CD8-positive, alpha-beta memory T cell (primary cell): Measurements from ENCODE around the gene SP100. TPM values are rescaled to one million over a fixed set of nuclear protein-coding genes. Genes with fewer than 3 reads are reported as not detected.
A peak's percentile ranks its signal among the peaks of the same experiment; 100 is the strongest.

Experiments
- CTCF ChIA-PET: fragments of 350-600 bp; sonication (Branson Sonifier 250); formaldehyde crosslinking; loops from one replicate; lab custom pipeline; 2021; ENCODE audit warnings: antibody characterized with exemption; lab: Charles Lee
- POLR2A ChIA-PET: fragments of 350-600 bp; sonication (Branson Sonifier 250); formaldehyde crosslinking; loops from one replicate; lab custom pipeline; 2021; ENCODE audit warnings: antibody characterized with exemption; lab: Charles Lee
- DNase-seq, 5 donors: peaks; one replicate each; pipeline versions ENCODE4 v3.0.0 to v3.0.0-alpha.2; 2020 to 2022; ENCODE audit warnings: mixed read lengths in 1 of 5
- H3K27ac ChIP-seq: one replicate; pipeline ENCODE4 v1.7.0; 2013; ENCODE audit warnings: low read depth, mild to moderate bottlenecking, low read length, moderate library complexity
- H3K27me3 ChIP-seq: 2 replicates; pipeline ENCODE4 v1.7.0; 2013; ENCODE audit warnings: low read length, mild to moderate bottlenecking; ENCODE audit not compliant: insufficient read depth, poor library complexity, severe bottlenecking
- H3K36me3 ChIP-seq: 2 replicates; pipeline ENCODE4 v1.7.0; 2013; ENCODE audit warnings: mild to moderate bottlenecking, low read length, moderate library complexity; ENCODE audit not compliant: insufficient read depth
- H3K4me1 ChIP-seq: 2 replicates; pipeline ENCODE4 v1.7.0; 2013; ENCODE audit warnings: mild to moderate bottlenecking, low read length, moderate library complexity; ENCODE audit not compliant: insufficient read depth
- H3K4me3 ChIP-seq: 2 replicates; pipeline ENCODE4 v1.7.0; 2013; ENCODE audit warnings: mild to moderate bottlenecking, low read length
- H3K9me3 ChIP-seq: 2 replicates; pipeline ENCODE4 v1.7.0; 2013; ENCODE audit warnings: mild to moderate bottlenecking, low read length
- H3K27ac Mint-ChIP-seq, 8 donors: one replicate each; pipeline ENCODE4 v1.8.0; 2020 to 2021; ENCODE audit warnings: mixed read lengths in 8 of 8, mild to moderate bottlenecking in 6 of 8, inconsistent platforms in 3 of 8, moderate library complexity in 3 of 8
- H3K27me3 Mint-ChIP-seq, 2 donors: one replicate each; pipeline ENCODE4 v1.8.0; 2020 to 2021; ENCODE audit warnings: mixed read lengths in 2 of 2, mild to moderate bottlenecking in 1 of 2, moderate library complexity in 1 of 2
- H3K36me3 Mint-ChIP-seq, 3 donors: one replicate each; pipeline ENCODE4 v1.8.0; 2020 to 2021; ENCODE audit warnings: mixed read lengths in 3 of 3, inconsistent platforms in 1 of 3, mild to moderate bottlenecking in 1 of 3
- H3K4me1 Mint-ChIP-seq, 3 donors: one replicate each; pipeline ENCODE4 v1.8.0; 2020 to 2021; ENCODE audit warnings: mixed read lengths in 3 of 3, inconsistent platforms in 1 of 3, mild to moderate bottlenecking in 1 of 3
- H3K4me3 Mint-ChIP-seq, 7 donors: one replicate each; pipeline ENCODE4 v1.8.0; 2020 to 2021; ENCODE audit warnings: mixed read lengths in 7 of 7, mild to moderate bottlenecking in 6 of 7, moderate library complexity in 4 of 7, inconsistent platforms in 2 of 7
- H3K9me3 Mint-ChIP-seq, 5 donors: one replicate each; pipeline ENCODE4 v1.8.0; 2020 to 2022; ENCODE audit warnings: mixed read lengths in 5 of 5, mild to moderate bottlenecking in 3 of 5, moderate library complexity in 2 of 5, inconsistent platforms in 1 of 5
- polyA plus RNA-seq: library from polyadenylated mRNA; unstranded; fragments of 300-500 nt; fragmentation: Illumina TruSeq; gene quantifications from one replicate; pipeline ENCODE4 v1.2.3, GENCODE V29; 2021
- total RNA-seq, 2 experiments: library from RNA; stranded (reverse); gene quantifications; one replicate each; pipeline ENCODE4 v1.2.3, GENCODE V29; 2021

Gene SP100
- total and polyA plus RNA-seq, 3 experiments from 2014 or later, result 82.7 to 209 (median 84.4) TPM

GRCh38 chr2:230496891-230497290 lies 80.9 kb downstream of the SP100 start:
- H3K9me3 ChIP-seq, result no peaks in the 10 kb centered on the region
- no peak overlapping the region for H3K4me3 ChIP-seq
- CTCF ChIA-PET, result no interaction called here
- Mint-ChIP-seq H3K4me1 (peaks cover 42 to 58% (median 52%) of the 10 kb centered on the region in 3 donors), H3K27me3 (no peaks in the 10 kb centered on the region), H3K27ac (peak overlapping the region in 7 of 8 donors; percentile 39 to 87 (median 75)), H3K4me3 (peak overlapping the region in 6 of 7 donors; percentile 43 to 76 (median 64)), H3K9me3 (no peaks in the 10 kb centered on the region), H3K36me3 (peaks cover 34 to 82% (median 51%) of the 10 kb centered on the region in 3 donors)
- DNase-seq, result no peak
- H3K27ac ChIP-seq, result no peak overlapping the region
- H3K4me1 ChIP-seq, result peaks cover 18% of the 10 kb centered on the region
- peaks cover 15% of the 10 kb centered on the region for H3K36me3 ChIP-seq
- no peaks in the 10 kb centered on the region for H3K27me3 ChIP-seq
- POLR2A ChIA-PET, result interaction anchor here (1.0 kb wide), 1 partner anchor 25 kb away, joined by 4 read pairs; no protein-coding TSS in a partner anchor

- ChIA-PET CTCF (no interaction called here), POLR2A (no interaction called here)
- no peak for DNase-seq
- peaks cover 20% of the 10 kb centered on the region for H3K36me3 ChIP-seq
- Mint-ChIP-seq H3K27me3 (no peaks in the 10 kb centered on the region), H3K36me3 (peaks cover 41 to 84% (median 47%) of the 10 kb centered on the region in 3 donors), H3K9me3 (no peaks in the 10 kb centered on the region), H3K4me3 (peak overlapping the region in 1 of 7 donors; percentile 20), H3K27ac (peak overlapping the region in 6 of 8 donors; percentile 7 to 78 (median 37)), H3K4me1 (peaks cover 38 to 46% (median 45%) of the 10 kb centered on the region in 3 donors)
- H3K27me3 ChIP-seq, result no peaks in the 10 kb centered on the region
- H3K4me1 ChIP-seq, result peaks cover 18% of the 10 kb centered on the region
- H3K9me3 ChIP-seq, result no peaks in the 10 kb centered on the region
- peak overlapping the region; percentile 17 for H3K27ac ChIP-seq
- no peak overlapping the region for H3K4me3 ChIP-seq
These were observed 82.6 kb downstream of the SP100 start for GRCh38 chr2:230498506-230499107.

- H3K9me3 Mint-ChIP-seq, result no peaks in the 10 kb centered on the region
- Histone ChIP-seq H3K27me3 (no peaks in the 10 kb centered on the region), H3K27ac (no peak overlapping the region), H3K9me3 (no peaks in the 10 kb centered on the region), H3K4me1 (peaks cover 4% of the 10 kb centered on the region), H3K36me3 (peaks cover 34% of the 10 kb centered on the region), H3K4me3 (no peak overlapping the region)
- H3K4me1 Mint-ChIP-seq, result peaks cover 13 to 17% (median 16%) of the 10 kb centered on the region in 3 donors
- DNase-seq, result no peak
- ChIA-PET POLR2A (no interaction called here), CTCF (no interaction called here)
- H3K4me3 Mint-ChIP-seq, result no peak overlapping the region
- peaks cover 55 to 93% (median 58%) of the 10 kb centered on the region in 3 donors for H3K36me3 Mint-ChIP-seq
- no peaks in the 10 kb centered on the region for H3K27me3 Mint-ChIP-seq
- H3K27ac Mint-ChIP-seq, result no peak overlapping the region
These were observed 86.6 kb downstream of the SP100 start for GRCh38 chr2:230502593-230502992.

- Histone ChIP-seq H3K4me1 (no peaks in the 10 kb centered on the region), H3K27ac (no peak overlapping the region), H3K4me3 (no peak overlapping the region), H3K9me3 (no peaks in the 10 kb centered on the region), H3K27me3 (no peaks in the 10 kb centered on the region), H3K36me3 (peaks cover 37% of the 10 kb centered on the region)
- H3K27ac Mint-ChIP-seq, result peak overlapping the region in 3 of 8 donors; percentile 23 to 38 (median 26)
- POLR2A ChIA-PET, result no interaction called here
- no peaks in the 10 kb centered on the region for H3K9me3 Mint-ChIP-seq
- peaks cover 4 to 12% (median 10%) of the 10 kb centered on the region in 3 donors for H3K4me1 Mint-ChIP-seq
- DNase-seq, result no peak
- CTCF ChIA-PET, result interaction anchor here (0.6 kb wide), 1 partner anchor 336 kb away, joined by 3 read pairs; no protein-coding TSS in a partner anchor
- H3K27me3 Mint-ChIP-seq, result no peaks in the 10 kb centered on the region
- H3K36me3 Mint-ChIP-seq, result peaks cover 58 to 92% (median 58%) of the 10 kb centered on the region in 3 donors
- H3K4me3 Mint-ChIP-seq, result no peak overlapping the region
These were observed 87.8 kb downstream of the SP100 start for GRCh38 chr2:230503798-230504197.

GRCh38 chr2:230505162-230505561 lies 89.2 kb downstream of the SP100 start:
- Histone ChIP-seq H3K9me3 (no peaks in the 10 kb centered on the region), H3K27ac (no peak overlapping the region), H3K4me3 (no peak overlapping the region), H3K36me3 (peaks cover 29% of the 10 kb centered on the region), H3K4me1 (no peaks in the 10 kb centered on the region), H3K27me3 (no peaks in the 10 kb centered on the region)
- no peaks in the 10 kb centered on the region for H3K9me3 Mint-ChIP-seq
- peak overlapping the region in 2 of 8 donors; percentile 54 to 64 for H3K27ac Mint-ChIP-seq
- ChIA-PET POLR2A (no interaction called here), CTCF (no interaction called here)
- H3K4me3 Mint-ChIP-seq, result no peak overlapping the region
- DNase-seq, result no peak
- no peaks in the 10 kb centered on the region for H3K27me3 Mint-ChIP-seq
- peaks cover 56 to 92% (median 58%) of the 10 kb centered on the region in 3 donors for H3K36me3 Mint-ChIP-seq
- peaks cover 0 to 7% (median 5%) of the 10 kb centered on the region in 3 donors for H3K4me1 Mint-ChIP-seq

GRCh38 chr2:230512955-230513748 lies 97.2 kb downstream of the SP100 start:
- ChIA-PET CTCF (no interaction called here), POLR2A (no interaction called here)
- Mint-ChIP-seq H3K4me3 (no peak overlapping the region), H3K4me1 (no peaks in the 10 kb centered on the region), H3K27ac (no peak overlapping the region), H3K9me3 (no peaks in the 10 kb centered on the region), H3K36me3 (peaks cover 32 to 70% (median 37%) of the 10 kb centered on the region in 3 donors), H3K27me3 (no peaks in the 10 kb centered on the region)
- Histone ChIP-seq H3K9me3 (no peaks in the 10 kb centered on the region), H3K36me3 (no peaks in the 10 kb centered on the region), H3K27ac (no peak overlapping the region), H3K27me3 (no peaks in the 10 kb centered on the region), H3K4me1 (no peaks in the 10 kb centered on the region), H3K4me3 (no peak overlapping the region)
- DNase-seq, result no peak

- peaks cover 26 to 50% (median 42%) of the 10 kb centered on the region in 3 donors for H3K36me3 Mint-ChIP-seq
These were observed 104.3 kb downstream of the SP100 start for GRCh38 chr2:230520061-230520874.

More at GRCh38 chr2:230520061-230520874, 104.3 kb downstream of the SP100 start:
- H3K4me3 Mint-ChIP-seq, result no peak overlapping the region
- no peak for DNase-seq
- Histone ChIP-seq H3K27ac (no peak overlapping the region), H3K4me3 (no peak overlapping the region), H3K4me1 (no peaks in the 10 kb centered on the region), H3K27me3 (no peaks in the 10 kb centered on the region), H3K9me3 (peaks cover 12% of the 10 kb centered on the region), H3K36me3 (no peaks in the 10 kb centered on the region)
- peaks cover 5 to 11% (median 5%) of the 10 kb centered on the region in 3 donors for H3K4me1 Mint-ChIP-seq
- no peak overlapping the region for H3K27ac Mint-ChIP-seq
- POLR2A ChIA-PET, result no interaction called here
- H3K9me3 Mint-ChIP-seq, result peaks cover 0 to 28% (median 22%) of the 10 kb centered on the region in 5 donors
- CTCF ChIA-PET, result no interaction called here
- H3K27me3 Mint-ChIP-seq, result no peaks in the 10 kb centered on the region
